Measurements from ENCODE around the gene CYTH1.

CYTH1 gene

GRCh38 chr17:78667741-78668640, 114.1 kb downstream of the CYTH1 start:
- Histone ChIP-seq H3K36me3 (ENCODE audit: control insufficient read depth, insufficient read depth, low read length) (no peaks in the 10 kb centered on the region), H3K27me3 (ENCODE audit: control insufficient read depth, insufficient read depth, low read length) (no peaks in the 10 kb centered on the region), H3K9ac (ENCODE audit: low read depth, low read length) (no peak overlapping the region), H3K9me3 (ENCODE audit: control insufficient read depth, insufficient read depth, low read length) (no peaks in the 10 kb centered on the region), H3K4me3 (ENCODE audit: low read depth, low read length) (no peak overlapping the region), H3K4me1 (ENCODE audit: control insufficient read depth, insufficient read depth, low read length) (no peaks in the 10 kb centered on the region), H3K27ac (ENCODE audit: low read depth, low read length) (no peak overlapping the region)

GRCh38 chr17:78667091-78667490, 115.0 kb downstream of the CYTH1 start:
- Histone ChIP-seq H3K27ac (ENCODE audit: low read depth, low read length) (no peak overlapping the region), H3K9ac (ENCODE audit: low read depth, low read length) (no peak overlapping the region), H3K4me3 (ENCODE audit: low read depth, low read length) (no peak overlapping the region), H3K36me3 (ENCODE audit: control insufficient read depth, insufficient read depth, low read length) (no peaks in the 10 kb centered on the region), H3K9me3 (ENCODE audit: control insufficient read depth, insufficient read depth, low read length) (no peaks in the 10 kb centered on the region), H3K27me3 (ENCODE audit: control insufficient read depth, insufficient read depth, low read length) (no peaks in the 10 kb centered on the region), H3K4me1 (ENCODE audit: control insufficient read depth, insufficient read depth, low read length) (no peaks in the 10 kb centered on the region)

GRCh38 chr17:78665952-78666920, 115.8 kb downstream of the CYTH1 start:
- Histone ChIP-seq H3K4me1 (ENCODE audit: control insufficient read depth, insufficient read depth, low read length) (no peaks in the 10 kb centered on the region), H3K27me3 (ENCODE audit: control insufficient read depth, insufficient read depth, low read length) (no peaks in the 10 kb centered on the region), H3K36me3 (ENCODE audit: control insufficient read depth, insufficient read depth, low read length) (no peaks in the 10 kb centered on the region), H3K9me3 (ENCODE audit: control insufficient read depth, insufficient read depth, low read length) (no peaks in the 10 kb centered on the region), H3K4me3 (ENCODE audit: low read depth, low read length) (no peak overlapping the region), H3K9ac (ENCODE audit: low read depth, low read length) (no peak overlapping the region), H3K27ac (ENCODE audit: low read depth, low read length) (no peak overlapping the region)

DNA sequence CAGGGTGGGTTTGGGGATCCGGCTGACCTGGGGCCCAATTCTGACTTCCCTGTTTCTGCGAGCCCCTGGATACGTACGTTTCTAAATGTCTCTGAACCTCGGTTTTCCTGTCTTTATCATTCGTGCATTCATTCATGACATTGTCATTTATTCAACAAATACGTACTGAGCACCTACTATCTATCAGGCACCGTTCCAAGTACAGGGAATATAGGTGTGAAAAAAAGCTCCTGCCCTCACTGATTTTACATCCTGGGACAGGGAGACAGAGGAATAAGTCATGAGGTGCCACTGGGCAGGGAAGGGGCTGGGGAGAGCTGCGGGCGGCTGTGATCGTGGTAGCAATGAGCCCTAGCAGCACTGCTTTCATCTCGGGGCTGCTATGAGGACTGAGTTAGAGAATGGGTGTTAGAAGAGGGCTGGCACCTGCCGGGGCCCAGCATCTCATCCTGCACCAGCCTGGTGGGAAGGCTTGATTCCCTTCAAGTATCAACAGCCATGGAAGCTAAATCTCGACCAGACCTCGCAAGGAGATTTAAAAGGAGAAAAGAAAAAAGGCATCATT, 116.6 kb downstream of the CYTH1 start:
- H3K4me3 ChIP-seq (ENCODE audit: low read depth, low read length) = no peak overlapping the region
- no peak overlapping the region for H3K9ac ChIP-seq (ENCODE audit: low read depth, low read length)
- H3K4me1 ChIP-seq (ENCODE audit: control insufficient read depth, insufficient read depth, low read length) = no peaks in the 10 kb centered on the region
- H3K36me3 ChIP-seq (ENCODE audit: control insufficient read depth, insufficient read depth, low read length) = no peaks in the 10 kb centered on the region
- H3K27ac ChIP-seq (ENCODE audit: low read depth, low read length) = no peak overlapping the region
- H3K9me3 ChIP-seq (ENCODE audit: control insufficient read depth, insufficient read depth, low read length) = no peaks in the 10 kb centered on the region
- no peaks in the 10 kb centered on the region for H3K27me3 ChIP-seq (ENCODE audit: control insufficient read depth, insufficient read depth, low read length)

- H3K4me1 ChIP-seq (ENCODE audit: control insufficient read depth, insufficient read depth, low read length) = no peaks in the 10 kb centered on the region
- no peak overlapping the region for H3K4me3 ChIP-seq (ENCODE audit: low read depth, low read length)
- no peaks in the 10 kb centered on the region for H3K36me3 ChIP-seq (ENCODE audit: control insufficient read depth, insufficient read depth, low read length)
- no peaks in the 10 kb centered on the region for H3K27me3 ChIP-seq (ENCODE audit: control insufficient read depth, insufficient read depth, low read length)
- H3K27ac ChIP-seq (ENCODE audit: low read depth, low read length) = no peak overlapping the region
- H3K9me3 ChIP-seq (ENCODE audit: control insufficient read depth, insufficient read depth, low read length) = no peaks in the 10 kb centered on the region
- no peak overlapping the region for H3K9ac ChIP-seq (ENCODE audit: low read depth, low read length)
These were observed 117.3 kb downstream of the CYTH1 start for GRCh38 chr17:78664476-78665386.

- no peaks in the 10 kb centered on the region for H3K9me3 ChIP-seq (ENCODE audit: control insufficient read depth, insufficient read depth, low read length)
- H3K27me3 ChIP-seq (ENCODE audit: control insufficient read depth, insufficient read depth, low read length) = no peaks in the 10 kb centered on the region
- no peak overlapping the region for H3K9ac ChIP-seq (ENCODE audit: low read depth, low read length)
- H3K36me3 ChIP-seq (ENCODE audit: control insufficient read depth, insufficient read depth, low read length) = no peaks in the 10 kb centered on the region
- no peaks in the 10 kb centered on the region for H3K4me1 ChIP-seq (ENCODE audit: control insufficient read depth, insufficient read depth, low read length)
- H3K27ac ChIP-seq (ENCODE audit: low read depth, low read length) = no peak overlapping the region
- H3K4me3 ChIP-seq (ENCODE audit: low read depth, low read length) = no peak overlapping the region
These were observed 120.8 kb downstream of the CYTH1 start for GRCh38 chr17:78661093-78661770.

GRCh38 chr17:78659546-78659945, 122.5 kb downstream of the CYTH1 start:
- Histone ChIP-seq H3K4me3 (ENCODE audit: low read depth, low read length) (no peak overlapping the region), H3K27ac (ENCODE audit: low read depth, low read length) (no peak overlapping the region), H3K27me3 (ENCODE audit: control insufficient read depth, insufficient read depth, low read length) (no peaks in the 10 kb centered on the region), H3K4me1 (ENCODE audit: control insufficient read depth, insufficient read depth, low read length) (no peaks in the 10 kb centered on the region), H3K9me3 (ENCODE audit: control insufficient read depth, insufficient read depth, low read length) (no peaks in the 10 kb centered on the region), H3K9ac (ENCODE audit: low read depth, low read length) (no peak overlapping the region), H3K36me3 (ENCODE audit: control insufficient read depth, insufficient read depth, low read length) (no peaks in the 10 kb centered on the region)

DNA sequence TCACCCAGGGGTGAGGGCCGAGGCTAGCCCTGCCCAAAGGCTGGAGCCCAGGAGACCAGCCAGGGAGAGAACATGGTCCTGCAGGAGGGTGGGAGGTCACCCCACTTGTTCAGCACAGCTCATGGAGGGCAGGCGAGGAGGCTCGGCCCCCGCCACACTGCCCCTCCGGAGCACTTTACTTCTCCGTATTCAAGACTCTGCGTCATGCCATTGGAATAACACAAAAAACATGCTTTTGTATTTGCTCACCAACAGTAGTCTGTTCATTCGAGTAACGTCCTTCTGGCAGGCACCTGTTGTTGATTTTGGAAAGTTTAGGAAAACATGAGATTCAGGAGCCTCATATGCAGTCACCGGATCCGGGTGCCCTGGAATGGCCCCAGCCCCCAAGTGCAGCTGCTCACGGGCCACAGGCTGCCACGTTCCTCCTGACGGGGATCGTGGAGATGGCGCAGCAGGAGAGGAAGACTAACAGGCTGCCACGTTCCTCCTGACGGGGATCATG, 123.7 kb downstream of the CYTH1 start:
- Histone ChIP-seq H3K27me3 (ENCODE audit: control insufficient read depth, insufficient read depth, low read length) (no peaks in the 10 kb centered on the region), H3K36me3 (ENCODE audit: control insufficient read depth, insufficient read depth, low read length) (no peaks in the 10 kb centered on the region), H3K9ac (ENCODE audit: low read depth, low read length) (no peak overlapping the region), H3K27ac (ENCODE audit: low read depth, low read length) (no peak overlapping the region), H3K9me3 (ENCODE audit: control insufficient read depth, insufficient read depth, low read length) (no peaks in the 10 kb centered on the region), H3K4me1 (ENCODE audit: control insufficient read depth, insufficient read depth, low read length) (no peaks in the 10 kb centered on the region), H3K4me3 (ENCODE audit: low read depth, low read length) (no peak overlapping the region)

DNA sequence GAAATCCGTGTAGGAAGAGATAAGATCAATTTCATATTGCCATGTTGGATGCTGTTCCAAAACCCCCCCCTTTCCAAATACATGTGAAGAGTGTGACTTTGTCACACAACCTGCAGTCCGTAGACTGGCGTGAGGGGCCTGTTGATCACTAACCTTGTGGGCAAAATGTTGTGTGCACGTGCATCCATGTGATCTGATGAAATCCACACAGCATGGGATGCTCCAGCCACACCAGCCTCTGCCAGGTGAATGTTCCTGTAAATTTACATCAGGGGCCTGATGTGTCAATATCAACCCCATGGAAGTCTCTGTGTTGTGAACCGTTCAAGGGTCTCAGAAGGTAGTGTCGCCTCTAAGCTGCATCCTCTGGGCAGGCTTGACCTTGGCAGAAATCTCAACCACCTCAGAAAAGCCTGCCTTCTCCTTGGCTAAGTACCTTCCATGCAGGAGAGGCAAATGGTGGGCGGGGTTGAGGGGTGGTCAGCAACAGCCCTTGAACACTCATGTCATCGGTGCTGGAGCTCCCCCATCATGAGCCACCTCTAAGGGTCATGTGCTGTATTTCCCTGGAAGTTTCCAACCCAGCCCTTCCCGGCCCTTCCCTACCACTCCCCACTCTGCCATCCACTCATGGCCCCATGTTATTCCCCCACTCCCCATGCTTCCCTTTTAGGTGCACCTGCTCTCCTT, 126.7 kb downstream of the CYTH1 start:
- Histone ChIP-seq H3K9ac (ENCODE audit: low read depth, low read length) (no peak overlapping the region), H3K9me3 (ENCODE audit: control insufficient read depth, insufficient read depth, low read length) (no peaks in the 10 kb centered on the region), H3K36me3 (ENCODE audit: control insufficient read depth, insufficient read depth, low read length) (no peaks in the 10 kb centered on the region), H3K27ac (ENCODE audit: low read depth, low read length) (no peak overlapping the region), H3K4me3 (ENCODE audit: low read depth, low read length) (no peak overlapping the region), H3K4me1 (ENCODE audit: control insufficient read depth, insufficient read depth, low read length) (no peaks in the 10 kb centered on the region), H3K27me3 (ENCODE audit: control insufficient read depth, insufficient read depth, low read length) (no peaks in the 10 kb centered on the region)

All from HUES48 (cell line).